Activated T-cell treated with anti-CD3 and anti-CD28 coated beads, Interleukin-2, amount 50 U/mL, for 72 hours (primary cell): ENCODE data around the gene SLC5A9. TPM values are rescaled to one million over a fixed set of nuclear protein-coding genes. Genes with fewer than 3 reads are reported as not detected.
"Not testable (repeated sequence)": the region's sequence is repeated elsewhere in the genome, so short reads cannot be mapped to it uniquely, and the experiment has no call there.

Experiments used
- ATAC-seq, 2 donors: fragments of 150-1000 bp; cut with Tn5 transposase; replicated peaks in 1 of 2; 2 replicates each; pipeline ENCODE4 v1.10.0; 2021; ENCODE audit warnings: moderate library complexity in 2 of 2, mild to moderate bottlenecking in 1 of 2
- DNase-seq, 2 donors: peaks; one replicate each; pipeline ENCODE4 v3.0.0; 2021 to 2022; ENCODE audit warnings: mixed read lengths in 1 of 2
- H3K27ac Mint-ChIP-seq: one replicate; pipeline ENCODE4 v1.8.0; 2022; ENCODE audit warnings: mild to moderate bottlenecking, moderate library complexity, mixed read lengths
- H3K27me3 Mint-ChIP-seq: one replicate; pipeline ENCODE4 v1.8.0; 2022; ENCODE audit warnings: low read depth, mixed read lengths
- H3K36me3 Mint-ChIP-seq, 2 donors: one replicate each; pipeline ENCODE4 v1.8.0; 2022; ENCODE audit warnings: mixed read lengths in 2 of 2, mild to moderate bottlenecking in 1 of 2; ENCODE audit not compliant: insufficient read depth in 2 of 2
- H3K4me1 Mint-ChIP-seq: one replicate; pipeline ENCODE4 v1.8.0; 2022; ENCODE audit warnings: low read depth, mixed read lengths
- H3K4me3 Mint-ChIP-seq, 2 donors: one replicate each; pipeline ENCODE4 v1.8.0; 2022; ENCODE audit warnings: mild to moderate bottlenecking in 2 of 2, mixed read lengths in 2 of 2, moderate library complexity in 2 of 2
- H3K9me3 Mint-ChIP-seq, 2 donors: one replicate each; pipeline ENCODE4 v1.8.0; 2022; ENCODE audit warnings: mixed read lengths in 2 of 2
- total RNA-seq, 2 donors: library from RNA; stranded (reverse); gene quantifications; one replicate each; pipeline ENCODE4 v1.2.3, GENCODE V29; 2022

SLC5A9 gene
- total RNA-seq, 2 donors from 2014 or later, result not detected

DNA sequence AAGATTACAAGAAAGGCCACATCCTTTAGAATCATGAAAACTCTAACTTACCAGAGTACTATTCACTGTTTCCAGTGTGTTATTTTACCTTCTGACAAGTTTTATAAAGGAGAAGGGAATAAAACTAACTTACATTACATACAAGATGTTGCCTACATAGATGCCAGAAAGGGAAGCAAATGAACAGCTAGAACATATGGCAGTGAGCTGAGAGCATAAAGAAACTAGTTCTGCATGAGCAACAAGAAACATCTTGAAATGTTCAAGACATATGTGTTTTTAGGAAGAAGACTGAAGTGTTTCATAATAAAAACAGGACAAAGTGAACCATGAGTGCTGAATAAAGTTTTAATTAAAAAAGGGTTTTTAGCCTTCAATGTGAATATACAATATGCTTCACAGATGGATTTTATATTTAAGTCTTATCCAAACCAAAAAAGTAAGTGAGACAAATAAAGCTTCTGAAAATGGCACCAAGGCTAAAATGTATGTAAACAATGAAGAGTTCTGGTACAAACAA lies 39.4 kb downstream of the SLC5A9 start:
- Mint-ChIP-seq H3K27ac (no peak overlapping the region), H3K36me3 (no peaks in the 10 kb centered on the region), H3K9me3 (no peaks in the 10 kb centered on the region), H3K27me3 (peaks cover 6% of the 10 kb centered on the region), H3K4me1 (no peaks in the 10 kb centered on the region), H3K4me3 (no peak overlapping the region)
- DNase-seq (no peak), ATAC-seq (no peak)

DNA sequence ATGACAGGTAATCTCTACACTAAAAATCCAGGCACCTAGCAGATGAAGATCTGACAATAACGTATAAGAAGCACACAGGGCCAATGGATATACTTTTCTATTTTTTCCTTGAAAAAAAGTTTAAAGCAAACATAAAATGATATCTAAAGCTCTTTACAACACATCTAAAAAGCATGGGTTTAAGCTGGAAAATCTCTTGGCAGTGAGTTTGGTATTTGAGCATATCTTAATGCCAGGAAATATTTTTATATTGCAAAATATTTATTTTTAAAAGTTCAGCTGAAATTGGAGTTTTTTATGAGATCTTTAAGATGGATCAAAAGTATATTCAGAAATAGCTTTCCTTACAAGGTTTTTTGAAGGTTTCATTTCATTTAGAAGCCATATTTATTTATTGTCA lies 40.5 kb downstream of the SLC5A9 start:
- Mint-ChIP-seq H3K27me3 (peaks cover 6% of the 10 kb centered on the region), H3K9me3 (no peaks in the 10 kb centered on the region), H3K4me1 (no peaks in the 10 kb centered on the region), H3K4me3 (no peak overlapping the region), H3K27ac (no peak overlapping the region), H3K36me3 (no peaks in the 10 kb centered on the region)
- ATAC-seq (no peak), DNase-seq (no peak)

DNA sequence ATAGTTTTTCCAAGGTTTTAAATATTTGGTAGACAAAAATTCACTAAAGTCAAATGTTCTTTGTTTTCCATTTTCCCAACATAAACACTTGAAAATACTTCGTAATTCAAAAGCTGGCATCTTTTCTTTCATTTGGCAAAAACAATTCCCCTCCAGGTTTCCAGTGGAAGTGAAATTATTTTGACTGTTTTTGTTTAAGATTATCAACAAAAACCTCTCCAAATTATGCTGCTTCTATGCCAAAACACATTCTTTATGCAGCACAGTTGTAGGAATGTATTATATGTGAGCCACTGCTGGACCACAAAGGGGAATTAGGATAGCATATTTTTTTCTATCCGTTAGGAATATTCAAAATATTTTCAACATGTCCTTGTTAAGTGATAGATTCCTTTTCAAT lies 44.1 kb downstream of the SLC5A9 start:
- DNase-seq (no peak), ATAC-seq (no peak)
- Mint-ChIP-seq H3K9me3 (no peaks in the 10 kb centered on the region), H3K36me3 (no peaks in the 10 kb centered on the region), H3K4me3 (no peak overlapping the region), H3K4me1 (no peaks in the 10 kb centered on the region), H3K27me3 (peaks cover 3% of the 10 kb centered on the region), H3K27ac (no peak overlapping the region)

DNA sequence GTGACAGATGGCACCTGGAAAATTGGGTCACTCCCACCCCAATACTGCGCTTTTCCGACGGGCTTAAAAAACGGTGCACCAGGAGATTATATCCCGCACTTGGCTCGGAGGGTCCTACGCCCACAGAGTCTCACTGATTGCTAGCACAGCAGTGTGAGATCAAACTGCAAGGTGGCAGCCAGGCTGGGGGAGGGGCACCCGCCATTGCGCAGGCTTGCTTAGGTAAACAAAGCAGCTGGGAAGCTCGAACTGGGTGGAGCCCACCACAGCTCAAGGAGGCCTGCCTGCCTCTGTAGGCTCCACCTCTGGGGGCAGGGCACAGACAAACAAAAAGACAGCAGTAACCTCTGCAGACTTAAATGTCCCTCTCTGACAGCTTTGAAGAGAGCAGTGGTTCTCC lies 54.9 kb downstream of the SLC5A9 start:
- H3K4me1 Mint-ChIP-seq, H3K27ac Mint-ChIP-seq, ATAC-seq, H3K27me3 Mint-ChIP-seq, H3K4me3 Mint-ChIP-seq, H3K36me3 Mint-ChIP-seq, DNase-seq: not testable (repeated sequence)
- H3K9me3 Mint-ChIP-seq, result peaks cover 7 to 10% of the 10 kb centered on the region in 2 donors

DNA sequence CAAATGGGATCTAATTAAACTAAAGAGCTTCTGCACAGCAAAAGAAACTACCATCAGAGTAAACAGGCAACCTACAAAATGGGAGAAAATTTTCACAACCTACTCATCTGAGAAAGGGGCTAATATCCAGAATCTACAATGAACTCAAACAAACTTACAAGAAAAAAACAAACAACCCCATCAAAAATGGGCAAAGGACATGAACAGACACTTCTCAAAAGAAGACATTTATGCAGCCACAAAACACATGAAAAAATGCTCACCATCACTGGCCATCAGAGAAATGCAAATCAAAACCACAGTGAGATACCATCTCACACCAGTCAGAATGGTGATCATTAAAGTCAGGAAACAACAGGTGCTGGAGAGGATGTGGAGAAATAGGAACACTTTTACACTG lies 59.8 kb downstream of the SLC5A9 start:
- H3K4me1 Mint-ChIP-seq, ATAC-seq, H3K27ac Mint-ChIP-seq, DNase-seq, H3K27me3 Mint-ChIP-seq, H3K36me3 Mint-ChIP-seq, H3K9me3 Mint-ChIP-seq, H3K4me3 Mint-ChIP-seq: not testable (repeated sequence)

DNA sequence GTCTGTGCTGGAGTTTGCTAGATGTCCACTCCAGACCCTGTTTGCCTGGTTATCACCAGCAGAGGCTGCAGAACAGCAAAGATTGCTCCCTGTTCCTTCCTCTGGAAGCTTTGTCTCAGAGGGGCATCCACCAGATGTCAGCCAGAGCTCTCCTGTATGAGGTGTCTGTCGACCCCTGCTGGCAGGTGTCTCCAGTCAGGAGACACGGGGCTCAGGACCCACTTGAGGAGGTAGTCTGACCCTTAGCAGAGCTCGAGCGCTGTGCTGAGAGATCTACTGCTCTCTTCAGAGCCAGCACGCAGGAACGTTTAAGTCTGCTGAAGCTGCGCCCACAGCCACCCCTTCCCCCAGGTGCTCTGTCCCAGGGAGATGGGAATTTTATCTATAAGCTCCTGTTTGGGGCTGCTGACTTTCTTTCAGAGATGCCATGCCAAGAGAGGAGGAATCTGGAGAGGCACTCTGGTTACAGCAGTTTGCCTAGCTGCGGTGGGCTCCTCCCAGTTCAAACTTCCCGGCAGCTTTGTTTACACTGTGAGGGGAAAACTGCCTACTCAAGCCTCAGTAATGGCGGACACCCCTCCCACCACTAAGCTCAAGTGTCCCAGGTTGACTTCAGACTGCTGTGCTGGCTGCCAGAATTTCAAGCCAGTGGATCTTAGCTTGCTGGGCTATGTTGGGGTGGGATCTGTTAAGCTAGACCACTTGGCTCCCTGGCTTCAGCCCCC lies 62.3 kb downstream of the SLC5A9 start:
- H3K9me3 Mint-ChIP-seq, H3K4me1 Mint-ChIP-seq, DNase-seq, H3K36me3 Mint-ChIP-seq, ATAC-seq, H3K4me3 Mint-ChIP-seq, H3K27me3 Mint-ChIP-seq, H3K27ac Mint-ChIP-seq: not testable (repeated sequence)

DNA sequence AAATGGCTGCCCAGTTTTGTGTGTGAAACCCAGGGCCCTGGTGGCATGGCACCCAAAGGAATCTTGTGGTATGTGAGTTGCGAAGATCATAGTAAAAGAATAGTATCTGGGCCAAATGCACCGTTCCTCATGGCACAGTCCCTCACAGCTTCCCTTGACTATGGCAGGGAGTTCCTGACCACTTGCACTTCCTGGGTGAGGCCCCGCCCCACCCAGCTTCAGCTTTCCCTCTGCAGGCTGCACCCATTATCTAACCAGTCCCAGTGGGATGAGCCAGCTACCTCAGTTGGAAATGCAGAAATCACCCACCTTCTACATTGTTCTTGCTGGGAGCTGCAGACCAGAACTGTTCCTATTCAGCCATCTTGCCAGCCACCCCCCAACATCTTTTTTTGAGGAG lies 63.0 kb downstream of the SLC5A9 start:
- no peak overlapping the region for H3K4me3 Mint-ChIP-seq
- peaks cover 0 to 5% of the 10 kb centered on the region in 2 donors for H3K36me3 Mint-ChIP-seq
- no peak overlapping the region for H3K27ac Mint-ChIP-seq
- no peaks in the 10 kb centered on the region for H3K4me1 Mint-ChIP-seq
- DNase-seq (no peak), ATAC-seq (no peak)
- no peaks in the 10 kb centered on the region for H3K27me3 Mint-ChIP-seq
- peaks cover 2 to 5% of the 10 kb centered on the region in 2 donors for H3K9me3 Mint-ChIP-seq

DNA sequence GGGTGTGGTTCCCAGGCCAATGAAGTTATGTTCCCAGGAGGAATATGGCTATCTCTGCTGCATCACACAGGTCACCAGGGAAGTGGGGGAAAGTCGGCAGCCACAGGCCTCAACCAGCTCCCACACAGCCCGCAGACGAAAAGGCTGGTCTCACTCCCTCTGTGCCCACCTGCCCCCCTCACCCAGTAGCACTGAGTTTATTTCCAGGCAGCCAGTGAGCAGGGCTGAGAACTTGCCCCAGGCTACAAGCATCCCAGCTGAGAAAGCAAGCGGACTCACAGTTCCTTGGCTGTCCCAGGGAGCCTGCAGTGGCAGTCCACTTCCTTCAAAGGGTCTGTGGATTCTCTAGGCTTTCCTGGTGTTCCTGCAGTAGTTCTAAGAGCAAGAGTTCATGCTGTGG lies 68.9 kb downstream of the SLC5A9 start:
- H3K9me3 Mint-ChIP-seq, result peaks cover 0 to 2% of the 10 kb centered on the region in 2 donors
- no peak overlapping the region for H3K4me3 Mint-ChIP-seq
- H3K27me3 Mint-ChIP-seq, result no peaks in the 10 kb centered on the region
- ATAC-seq (no peak), DNase-seq (no peak)
- H3K36me3 Mint-ChIP-seq, result no peaks in the 10 kb centered on the region
- no peak overlapping the region for H3K27ac Mint-ChIP-seq
- H3K4me1 Mint-ChIP-seq, result no peaks in the 10 kb centered on the region

DNA sequence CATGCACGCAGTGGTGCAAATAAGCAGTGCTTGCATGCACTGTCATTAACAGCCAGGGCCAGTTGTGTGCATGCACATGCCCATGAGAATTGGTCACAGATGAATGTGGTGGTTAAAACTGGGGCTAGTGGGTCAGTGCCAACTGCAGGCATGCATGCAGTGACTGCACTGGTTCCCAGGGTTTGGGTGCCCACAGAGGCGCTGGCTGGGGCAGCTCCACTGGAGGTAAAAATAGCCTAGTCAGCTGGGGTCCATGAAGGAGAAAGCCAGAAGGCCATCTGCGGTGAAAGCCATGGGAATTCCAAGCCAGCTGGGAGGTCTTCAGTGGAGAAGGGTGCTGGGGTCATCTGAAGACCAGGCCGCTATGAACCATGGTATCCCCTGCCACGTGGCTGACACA lies 70.2 kb downstream of the SLC5A9 start:
- H3K9me3 Mint-ChIP-seq, result peaks cover 0 to 2% of the 10 kb centered on the region in 2 donors
- H3K4me1 Mint-ChIP-seq, result no peaks in the 10 kb centered on the region
- H3K4me3 Mint-ChIP-seq, result no peak overlapping the region
- H3K27me3 Mint-ChIP-seq, result no peaks in the 10 kb centered on the region
- DNase-seq, result no peak
- no peak overlapping the region for H3K27ac Mint-ChIP-seq
- ATAC-seq, result no peak
- no peaks in the 10 kb centered on the region for H3K36me3 Mint-ChIP-seq

DNA sequence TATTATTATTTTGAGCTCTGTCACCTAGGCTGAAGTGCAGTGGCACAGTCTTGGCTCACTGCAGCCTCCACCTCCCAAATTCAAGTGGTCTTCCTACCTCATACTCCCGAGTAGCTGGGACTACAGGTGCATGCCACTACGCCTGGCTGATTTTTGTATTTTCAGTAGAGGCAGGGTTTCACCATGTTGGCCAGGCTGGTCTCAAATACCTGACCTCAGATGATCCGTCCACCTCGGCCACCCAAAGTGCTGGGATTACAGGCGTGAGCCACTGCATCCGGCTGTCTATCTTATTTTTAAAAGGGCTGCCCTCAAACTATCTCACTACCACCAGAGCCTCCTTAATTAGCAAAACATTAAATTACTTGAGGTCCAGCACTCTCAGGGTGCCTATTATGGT lies 71.6 kb downstream of the SLC5A9 start:
- not testable (repeated sequence) for H3K4me1 Mint-ChIP-seq, DNase-seq, H3K36me3 Mint-ChIP-seq, H3K9me3 Mint-ChIP-seq, H3K27ac Mint-ChIP-seq, ATAC-seq, H3K27me3 Mint-ChIP-seq, H3K4me3 Mint-ChIP-seq

DNA sequence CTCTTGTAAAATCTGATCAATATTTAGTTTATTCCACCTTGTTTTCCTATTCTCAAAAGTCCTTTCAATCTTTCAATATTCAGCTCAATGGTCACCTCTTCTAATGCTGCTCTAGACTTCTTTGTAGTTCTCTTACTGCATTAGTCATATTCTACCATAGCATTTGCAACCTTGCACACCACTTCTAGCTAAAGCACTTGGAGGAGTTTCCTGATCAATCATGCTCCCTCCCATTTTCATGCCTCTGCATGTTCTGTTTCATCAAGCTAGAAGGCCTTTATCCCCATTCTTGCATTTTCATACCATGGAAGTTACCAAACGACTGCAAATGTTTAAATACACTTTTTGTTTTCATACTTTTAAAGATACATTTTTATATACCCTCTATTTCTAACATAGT lies 72.1 kb downstream of the SLC5A9 start:
- H3K27me3 Mint-ChIP-seq, result no peaks in the 10 kb centered on the region
- no peak overlapping the region for H3K27ac Mint-ChIP-seq
- H3K36me3 Mint-ChIP-seq, result no peaks in the 10 kb centered on the region
- peaks cover 0 to 2% of the 10 kb centered on the region in 2 donors for H3K9me3 Mint-ChIP-seq
- no peak for ATAC-seq
- no peak for DNase-seq
- H3K4me3 Mint-ChIP-seq, result no peak overlapping the region
- H3K4me1 Mint-ChIP-seq, result no peaks in the 10 kb centered on the region

Other genes starting within 250 kb of the SLC5A9 start
- not detected for gene TRABD2B, start 225.3 kb upstream of the SLC5A9 start, total RNA-seq
- gene SPATA6, start 249.5 kb downstream of the SLC5A9 start, total RNA-seq, result 1 to 10 TPM; 3.4 to 5.7 TPM